Endothelial cell of umbilical vein (primary cell): ENCODE measurements around the gene MANBA. TPM values are rescaled to one million over a fixed set of nuclear protein-coding genes. Genes with fewer than 3 reads are reported as not detected.
A peak's percentile ranks its signal among the peaks of the same experiment; 100 is the strongest.

Source experiments
- BruUV-seq: library from RNA; stranded (reverse); fragments of 400-500 nt; replicated peaks from 2 replicates; lab custom pipeline; 2021; lab: Mats Ljungman, UMichigan
- CTCF ChIA-PET: fragments of 300-600, 350-600 bp; sonication (Branson Sonifier 250); formaldehyde crosslinking; loops from one replicate; lab custom pipeline; 2021; ENCODE audit warnings: antibody characterized with exemption, inconsistent platforms; lab: Charles Lee
- POLR2A ChIA-PET: fragments of 300-600, 350-600 bp; sonication (Branson Sonifier 250); formaldehyde crosslinking; loops from one replicate; lab custom pipeline; 2021; ENCODE audit warnings: antibody characterized with exemption, inconsistent platforms; lab: Charles Lee
- DNase-seq: peaks from one replicate; pipeline ENCODE4 v3.0.0-alpha.2; 2011; ENCODE audit warnings: low read depth, low spot score
- FAIRE-seq: peaks from 2 replicates; lab custom pipeline; 2011; peaks lifted over from hg19 to GRCh38; lab: Jason Lieb, UNC
- H2AFZ ChIP-seq: 2 replicates; pipeline ENCODE4 v1.6.0; 2012; ENCODE audit warnings: low read depth, low read length, control low read depth, inconsistent platforms
- H3K27ac ChIP-seq: 2 replicates; pipeline ENCODE4 v1.5.1; 2011; ENCODE audit warnings: low read depth, mild to moderate bottlenecking, control low read depth, low read length, moderate library complexity; ENCODE audit not compliant: insufficient read depth
- H3K27me3 ChIP-seq, 2 experiments: 2 replicates each; pipeline versions ENCODE4 v1.6.0 to v1.6.1; 2011; ENCODE audit warnings: low read length in 2 of 2, mixed read lengths in 1 of 2; ENCODE audit not compliant: control insufficient read depth in 2 of 2, insufficient read depth in 2 of 2
- H3K36me3 ChIP-seq, 2 experiments: 2 replicates in 1 of 2; 3 replicates in 1 of 2; pipeline ENCODE4 v1.5.1; 2011; ENCODE audit warnings: low read length in 2 of 2, mild to moderate bottlenecking in 1 of 2, moderate library complexity in 1 of 2; ENCODE audit not compliant: control insufficient read depth in 2 of 2, insufficient read depth in 2 of 2; ENCODE audit errors: extremely low read depth in 1 of 2
- H3K4me1 ChIP-seq: 3 replicates; pipeline ENCODE4 v1.5.1; 2011; ENCODE audit warnings: mild to moderate bottlenecking, low read length; ENCODE audit not compliant: control insufficient read depth, insufficient read depth; ENCODE audit errors: extremely low read depth
- H3K4me2 ChIP-seq: 2 replicates; pipeline ENCODE4 v1.6.1; 2011; ENCODE audit warnings: low read length, control low read depth, mixed read lengths; ENCODE audit not compliant: insufficient read depth
- H3K4me3 ChIP-seq, 3 experiments: fragments of 200-600 bp in 1 of 3; sonication (generic), shearing (Covaris generic) in 1 of 3; replicated peaks in 1 of 3; 2 replicates each; pipeline ENCODE4 v1.5.1; 2011 to 2016; ENCODE audit warnings: control low read depth in 3 of 3, low read length in 3 of 3, mild to moderate bottlenecking in 2 of 3, inconsistent platforms in 1 of 3, low read depth in 1 of 3, moderate library complexity in 1 of 3; ENCODE audit not compliant: insufficient read depth in 1 of 3
- H3K79me2 ChIP-seq: 2 replicates; pipeline ENCODE4 v1.6.0; 2012; ENCODE audit warnings: low read length, inconsistent platforms; ENCODE audit not compliant: control insufficient read depth, insufficient read depth
- H3K9ac ChIP-seq: replicated peaks from 2 replicates; pipeline ENCODE3; 2011; ENCODE audit warnings: low read length, control low read depth; ENCODE audit not compliant: insufficient read depth; ENCODE audit errors: extremely low read depth
- H3K9me1 ChIP-seq: replicated peaks from 3 replicates; pipeline ENCODE4 v1.6.0; 2011; ENCODE audit warnings: mild to moderate bottlenecking, low read length; ENCODE audit not compliant: control insufficient read depth, insufficient read depth; ENCODE audit errors: extremely low read depth
- H3K9me3 ChIP-seq: replicated peaks from 2 replicates; pipeline ENCODE4 v1.5.1; 2012; ENCODE audit warnings: low read length, inconsistent platforms; ENCODE audit not compliant: control insufficient read depth, insufficient read depth
- H4K20me1 ChIP-seq: replicated peaks from 2 replicates; pipeline ENCODE3; 2011; ENCODE audit warnings: mild to moderate bottlenecking, low read length; ENCODE audit not compliant: control insufficient read depth, insufficient read depth; ENCODE audit errors: extremely low read depth
- EZH2 ChIP-seq: IDR thresholded peaks from 2 replicates; pipeline ENCODE4 v1.6.1; 2012; ENCODE audit warnings: borderline replicate concordance, low read depth, mild to moderate bottlenecking, moderate library complexity, low read length, inconsistent platforms; ENCODE audit not compliant: severe bottlenecking
- GATA2 ChIP-seq: IDR thresholded peaks from 2 replicates; pipeline ENCODE4 v1.7.0; 2011; ENCODE audit warnings: low read depth, mild to moderate bottlenecking, moderate library complexity, mixed read lengths, low read length; ENCODE audit not compliant: insufficient read length, insufficient read depth
- JUN ChIP-seq: IDR thresholded peaks from 2 replicates; pipeline ENCODE4 v1.6.1; 2011; ENCODE audit warnings: borderline replicate concordance, low read depth; ENCODE audit not compliant: insufficient read length, insufficient read depth
- MAX ChIP-seq: IDR thresholded peaks from 2 replicates; pipeline ENCODE4 v1.6.1; 2011; ENCODE audit not compliant: insufficient read depth, insufficient read length
- MYC ChIP-seq: IDR thresholded peaks from one replicate; pipeline ENCODE4 v1.6.1; 2011; ENCODE audit warnings: mild to moderate bottlenecking, low read depth, low read length
- POLR2A ChIP-seq: IDR thresholded peaks from 2 replicates; pipeline ENCODE4 v1.6.1; 2012; ENCODE audit warnings: low read depth, mild to moderate bottlenecking, control low read depth, low read length
- dilution Hi-C: fragments of 300-500 bp; cut with MboI; formaldehyde crosslinking; loops from one replicate; pipeline ENCODE4 v1.15.0; 2019; ENCODE audit warnings: low sequenced_read_pairs; ENCODE audit not compliant: extremely low pct_ligation_motif_present
- intact Hi-C: fragments of 100-400 bp; cut with micrococcal nuclease; formaldehyde crosslinking; loops from one replicate; pipeline ENCODE4 v1.10.0; 2022
- polyA plus RNA-seq, 4 experiments: library from polyadenylated mRNA; depleted of rRNA in 3 of 4; stranded (reverse) in 3 of 4; unstranded in 1 of 4; fragments of >200 nt; gene quantifications; 2 replicates each; pipeline versions ENCODE4 v1.2.1 to v1.2.3, GENCODE V29; 2011 to 2012; ENCODE audit warnings: missing spikeins in 1 of 4
- total RNA-seq: library from RNA; stranded (reverse); gene quantifications from 2 replicates; pipeline ENCODE4 v1.2.3, GENCODE V29; 2021
- TF ChIP-seq, protein P1 (sequence below), 2 donors: IDR thresholded peaks; 1 replicate in 1 of 2; 2 replicates in 1 of 2; pipeline ENCODE4 v1.5.1; 2011; ENCODE audit warnings: low read length in 2 of 2, mild to moderate bottlenecking in 2 of 2, moderate library complexity in 2 of 2, control low read depth in 1 of 2, inconsistent platforms in 1 of 2, low read depth in 1 of 2; ENCODE audit not compliant: insufficient read depth in 1 of 2; ENCODE audit errors: extremely low read depth in 1 of 2

MANBA gene
- total and polyA plus RNA-seq, 2 donors (not counting 3 experiments of a cell fraction or from before 2014, with no cell fraction given) = 5.6 to 7.7 TPM

DNA sequence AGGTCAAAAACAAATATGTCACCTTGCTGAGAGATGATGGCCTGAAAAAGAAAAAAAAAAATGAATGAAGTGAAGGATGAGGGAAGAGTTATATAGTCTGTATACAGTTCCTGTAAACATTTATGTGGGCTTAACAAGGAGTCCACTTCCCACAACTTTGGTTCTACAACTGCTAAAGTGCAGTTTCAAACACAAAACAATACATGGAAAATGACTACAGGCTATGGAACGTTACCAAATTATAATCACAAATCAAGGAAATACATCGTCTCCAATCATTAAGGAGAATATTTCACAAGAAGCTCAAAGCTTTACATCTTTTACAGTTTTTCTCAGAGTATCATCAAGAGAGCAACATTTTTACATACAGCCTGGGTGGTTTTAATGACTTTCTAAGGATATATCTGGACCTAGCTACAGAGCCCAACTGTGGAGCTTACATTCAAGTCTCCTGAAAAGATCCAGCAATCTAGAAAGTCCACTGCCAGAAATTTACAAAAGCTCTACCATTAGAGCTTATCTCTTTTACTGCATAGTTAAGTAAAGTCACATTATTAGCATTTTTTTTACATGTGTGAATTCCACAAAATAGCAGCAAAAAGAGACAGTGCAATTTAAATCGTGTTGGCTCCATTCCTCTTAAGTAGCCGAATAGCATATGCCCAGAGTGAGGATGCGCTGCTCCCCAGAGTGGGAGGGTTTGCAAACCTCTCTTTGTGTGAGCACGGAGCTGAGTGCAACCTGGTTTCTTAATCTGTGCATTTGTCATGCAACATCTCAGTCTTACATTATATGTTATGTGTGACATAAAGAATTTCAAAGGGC, 128.3 kb downstream of the MANBA start:
- Histone ChIP-seq H4K20me1 (no peaks in the 10 kb centered on the region), H3K36me3 (no peaks in the 10 kb centered on the region), H3K27me3 (no peaks in the 10 kb centered on the region), H3K4me2 (peak overlapping the region; percentile 62), H3K9me1 (no peaks in the 10 kb centered on the region), H3K9ac (no peak overlapping the region), H2AFZ (peak overlapping the region; percentile 41), H3K9me3 (no peaks in the 10 kb centered on the region), H3K4me3 (no peak overlapping the region), H3K4me1 (peaks cover 24% of the 10 kb centered on the region), H3K27ac (peak overlapping the region; percentile 27), H3K79me2 (no peaks in the 10 kb centered on the region)
- no TSS peak for BruUV-seq
- FAIRE-seq (peak; percentile 82), DNase-seq (peak; percentile 57)
- intact Hi-C loops = no loop called here
- TF ChIP-seq JUN = no peak
- dilution Hi-C loops = no loop called here
- ChIA-PET CTCF (interaction anchor here (0.6 to 1.1 kb wide), 3 partner anchors 9 to 241 kb away, joined by 4 to 5 read pairs (median 4); no protein-coding TSS in a partner anchor), POLR2A (no interaction called here)

DNA sequence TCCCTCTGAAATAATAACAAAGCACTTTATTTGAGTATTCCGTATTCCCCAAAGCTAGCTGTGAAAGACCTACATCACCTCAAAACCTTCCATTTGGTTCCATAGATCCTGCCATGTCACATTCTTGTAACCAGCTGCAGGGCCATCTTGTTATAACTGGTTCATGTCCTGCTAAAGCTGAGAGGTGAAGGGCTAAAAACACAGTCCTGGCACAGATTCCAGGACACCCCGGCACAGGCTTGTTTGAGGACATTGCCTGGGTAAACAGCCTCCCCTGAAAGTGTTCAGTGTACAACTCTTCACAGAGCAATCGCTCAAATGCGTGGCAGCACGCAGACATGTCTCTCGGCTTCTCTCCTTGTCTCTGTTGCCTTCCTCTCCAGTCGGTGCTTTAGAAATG, 129.2 kb downstream of the MANBA start:
- Histone ChIP-seq H3K4me2 (peak overlapping the region; percentile 62), H3K27me3 (no peaks in the 10 kb centered on the region), H3K36me3 (no peaks in the 10 kb centered on the region), H3K79me2 (no peaks in the 10 kb centered on the region), H2AFZ (peak overlapping the region; percentile 41), H3K9me3 (no peaks in the 10 kb centered on the region), H3K4me3 (no peak overlapping the region), H3K4me1 (peaks cover 28% of the 10 kb centered on the region), H3K9me1 (no peaks in the 10 kb centered on the region), H4K20me1 (no peaks in the 10 kb centered on the region), H3K27ac (peak overlapping the region; percentile 27), H3K9ac (no peak overlapping the region)
- intact Hi-C loops = no loop called here
- TF ChIP-seq EZH2 (no peak), MYC (no peak), GATA2 (no peak), MAX (no peak), POLR2A (no peak)
- TF ChIP-seq, protein P1, sequence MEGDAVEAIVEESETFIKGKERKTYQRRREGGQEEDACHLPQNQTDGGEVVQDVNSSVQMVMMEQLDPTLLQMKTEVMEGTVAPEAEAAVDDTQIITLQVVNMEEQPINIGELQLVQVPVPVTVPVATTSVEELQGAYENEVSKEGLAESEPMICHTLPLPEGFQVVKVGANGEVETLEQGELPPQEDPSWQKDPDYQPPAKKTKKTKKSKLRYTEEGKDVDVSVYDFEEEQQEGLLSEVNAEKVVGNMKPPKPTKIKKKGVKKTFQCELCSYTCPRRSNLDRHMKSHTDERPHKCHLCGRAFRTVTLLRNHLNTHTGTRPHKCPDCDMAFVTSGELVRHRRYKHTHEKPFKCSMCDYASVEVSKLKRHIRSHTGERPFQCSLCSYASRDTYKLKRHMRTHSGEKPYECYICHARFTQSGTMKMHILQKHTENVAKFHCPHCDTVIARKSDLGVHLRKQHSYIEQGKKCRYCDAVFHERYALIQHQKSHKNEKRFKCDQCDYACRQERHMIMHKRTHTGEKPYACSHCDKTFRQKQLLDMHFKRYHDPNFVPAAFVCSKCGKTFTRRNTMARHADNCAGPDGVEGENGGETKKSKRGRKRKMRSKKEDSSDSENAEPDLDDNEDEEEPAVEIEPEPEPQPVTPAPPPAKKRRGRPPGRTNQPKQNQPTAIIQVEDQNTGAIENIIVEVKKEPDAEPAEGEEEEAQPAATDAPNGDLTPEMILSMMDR (IDR thresholded peaks at IDR 0.05; ENCODE audit: extremely low read depth in 1 of 2, insufficient read depth in 1 of 2, low read depth in 1 of 2, low read length in 2 of 2) = no peak
- DNase-seq (no peak), FAIRE-seq (peak; percentile 15)
- dilution Hi-C loops = no loop called here
- POLR2A ChIA-PET = no interaction called here
- CTCF ChIA-PET = no interaction called here
- no TSS peak for BruUV-seq
